K562 (cell line): ENCODE results near the gene GFRA3. TPM values are rescaled to one million over a fixed set of nuclear protein-coding genes. Genes with fewer than 3 reads are reported as not detected.
A peak's percentile ranks its signal among the peaks of the same experiment; 100 is the strongest.

Source experiments
- ATAC-seq: fragments of 200-7000 bp; cut with Tn5 transposase; 3 replicates; pipeline ENCODE4 v1.9.1; 2020; ENCODE audit warnings: moderate library complexity
- BruUV-seq: library from RNA; stranded (reverse); fragments of 400-500 nt; replicated peaks from 2 replicates; lab custom pipeline; 2021; lab: Mats Ljungman, UMichigan
- CTCF ChIA-PET: fragments of 300-600 bp; formaldehyde crosslinking; extraction: SDS; loops from one replicate; lab custom pipeline; 2021; ENCODE audit warnings: low intra/inter-chr PET ratio; lab: Yijun Ruan, JAX
- POLR2A ChIA-PET: fragments of 300-600, 350-650 bp; sonication (Branson Sonifier 250); formaldehyde crosslinking; extraction: SDS; loops from one replicate; lab custom pipeline; 2021; ENCODE audit warnings: antibody characterized with exemption, inconsistent platforms; lab: Yijun Ruan, JAX
- DNase-seq, 4 experiments: peaks; one replicate each; pipeline versions ENCODE4 v3.0.0 to v3.0.0-alpha.2; 2011 to 2018; ENCODE audit warnings: low spot score in 3 of 4, mixed read lengths in 3 of 4; ENCODE audit errors: extremely low read depth in 1 of 4
- FAIRE-seq: peaks from 2 replicates; lab custom pipeline; 2011; peaks lifted over from hg19 to GRCh38; lab: Jason Lieb, UNC
- H2AFZ ChIP-seq: 2 replicates; pipeline ENCODE4 v1.6.0; 2011; ENCODE audit warnings: low read depth, low read length, control low read depth, inconsistent platforms
- H3K27ac ChIP-seq: fragments of 200-600 bp; 3 replicates; pipeline ENCODE4 v1.8.0; 2011; ENCODE audit warnings: low read depth, mild to moderate bottlenecking, control low read depth, inconsistent platforms, low read length, moderate library complexity, mixed read lengths; ENCODE audit errors: extremely low read depth
- H3K27me3 ChIP-seq, 2 experiments: fragments of 300-600 bp in 1 of 2; 2 replicates in 1 of 2; 3 replicates in 1 of 2; pipeline versions ENCODE4 v1.6.0 to v1.8.0; 2011; ENCODE audit warnings: inconsistent platforms in 2 of 2, low read length in 2 of 2, mild to moderate bottlenecking in 1 of 2, mixed read lengths in 1 of 2, moderate library complexity in 1 of 2; ENCODE audit not compliant: control insufficient read depth in 2 of 2, insufficient read depth in 2 of 2
- H3K36me3 ChIP-seq: fragments of 300-600 bp; 3 replicates; pipeline ENCODE4 v1.8.0; 2011; ENCODE audit warnings: mild to moderate bottlenecking, low read length, inconsistent platforms; ENCODE audit not compliant: control insufficient read depth, insufficient read depth
- H3K4me1 ChIP-seq, 2 experiments: fragments of 200-600 bp in 1 of 2; replicated peaks in 1 of 2; 2 replicates in 1 of 2; 3 replicates in 1 of 2; pipeline versions ENCODE4 v1.5.1 to v1.8.0; 2011; ENCODE audit warnings: inconsistent platforms in 2 of 2, low read length in 2 of 2, mild to moderate bottlenecking in 1 of 2, mixed read lengths in 1 of 2, moderate library complexity in 1 of 2; ENCODE audit not compliant: control insufficient read depth in 2 of 2, insufficient read depth in 2 of 2
- H3K4me2 ChIP-seq: 2 replicates; pipeline ENCODE4 v1.6.1; 2011; ENCODE audit warnings: low read length, control low read depth, inconsistent platforms, mixed read lengths; ENCODE audit not compliant: insufficient read depth
- H3K4me3 ChIP-seq: fragments of 200-600 bp; sonication (generic), shearing (Covaris generic); 2 replicates; pipeline ENCODE4 v1.5.1; 2016; ENCODE audit warnings: control low read depth, inconsistent platforms
- H3K79me2 ChIP-seq: fragments of 200-600 bp; 3 replicates; pipeline ENCODE4 v1.8.0; 2011; ENCODE audit warnings: low read length, inconsistent platforms; ENCODE audit not compliant: control insufficient read depth, insufficient read depth
- H3K9ac ChIP-seq, 2 experiments: 2 replicates each; pipeline versions ENCODE4 v1.6.0 to v1.6.1; 2011; ENCODE audit warnings: low read depth in 2 of 2, low read length in 2 of 2, control low read depth in 1 of 2, inconsistent platforms in 1 of 2, mild to moderate bottlenecking in 1 of 2, mixed read lengths in 1 of 2; ENCODE audit not compliant: insufficient read depth in 1 of 2
- H3K9me1 ChIP-seq: one replicate; pipeline ENCODE4 v1.6.0; 2011; ENCODE audit warnings: inconsistent platforms, mild to moderate bottlenecking, low read length, moderate library complexity; ENCODE audit not compliant: control insufficient read depth, insufficient read depth
- H3K9me3 ChIP-seq: replicated peaks from 2 replicates; pipeline ENCODE4 v1.5.1; 2011; ENCODE audit warnings: low read depth, low read length, inconsistent platforms; ENCODE audit not compliant: control insufficient read depth, insufficient read depth
- H4K20me1 ChIP-seq: replicated peaks from 2 replicates; pipeline ENCODE4 v1.6.1; 2011; ENCODE audit warnings: low read length, inconsistent platforms, mixed read lengths; ENCODE audit not compliant: control insufficient read depth, insufficient read depth
- CCNT2 ChIP-seq: IDR thresholded peaks from 2 replicates; pipeline ENCODE4 v1.6.1; 2011; ENCODE audit warnings: borderline replicate concordance, low read depth, mild to moderate bottlenecking, moderate library complexity, mixed read lengths, low read length; ENCODE audit not compliant: insufficient read length; ENCODE audit errors: extremely low read depth
- DPF2 ChIP-seq: fragments of 450-650 bp; IDR thresholded peaks from 2 replicates; pipeline ENCODE4 v1.6.1; 2016
- FOSL1 ChIP-seq: fragments of 200-800 bp; sonication (Bioruptor generic); conservative IDR thresholded peaks from 2 replicates; pipeline ENCODE4 v1.6.1; 2016; ENCODE audit warnings: missing genetic modification characterization, missing compliant biosample characterization
- JUND ChIP-seq, 2 experiments: IDR thresholded peaks; 2 replicates in 1 of 2; 3 replicates in 1 of 2; pipeline ENCODE4 v1.6.1; 2011; ENCODE audit warnings: borderline replicate concordance in 2 of 2, low read depth in 2 of 2, low read length in 2 of 2, improper control_type of control experiment in 1 of 2, missing biosample characterization in 1 of 2, missing genetic modification characterization in 1 of 2, missing genetic modification reagents in 1 of 2
- NCOR1 ChIP-seq: fragments of 450-650 bp; IDR thresholded peaks from 2 replicates; pipeline ENCODE4 v1.6.1; 2016; ENCODE audit warnings: mild to moderate bottlenecking, moderate library complexity
- U2AF2 ChIP-seq: fragments of 200-400 bp; formaldehyde crosslinking; optimal IDR thresholded peaks from 2 replicates; pipeline ENCODE3; 2017; ENCODE audit warnings: low read depth, mild to moderate bottlenecking, low read length
- ZKSCAN1 ChIP-seq: fragments of 150-350 bp; IDR thresholded peaks from 2 replicates; pipeline ENCODE4 v1.6.1; 2016; ENCODE audit warnings: low read depth, low read length
- ZNF121 ChIP-seq: sonication (generic); formaldehyde crosslinking; conservative IDR thresholded peaks from 2 replicates; pipeline ENCODE4 v1.8.0; 2022; ENCODE audit warnings: missing genetic modification reagents
- ZNF707 ChIP-seq: fragments of 250-450 bp; sonication (Bioruptor Pico); conservative IDR thresholded peaks from 2 replicates; pipeline ENCODE4 v1.8.0; 2022; ENCODE audit warnings: inconsistent platforms, mild to moderate bottlenecking, moderate library complexity
- WGBS: fragments of 100-300 bp; shearing (Covaris generic); methylation state at CpG from one replicate; pipeline ENCODE4 v1.1.6; 2016; ENCODE audit warnings: low coverage, mixed read lengths; ENCODE audit not compliant: insufficient coverage; ENCODE audit errors: missing lambda C conversion rate; 5-methylcytosine and 5-hydroxymethylcytosine counted together
- in situ Hi-C: fragments of 300-500 bp; cut with MboI; formaldehyde crosslinking; loops from 4 replicates; pipeline ENCODE4 v1.15.0; 2018; ENCODE audit warnings: inconsistent platforms, mixed read lengths
- intact Hi-C: fragments of 100-400 bp; cut with micrococcal nuclease; formaldehyde crosslinking; loops from 2 replicates; pipeline ENCODE4 v1.14.2; 2022
- polyA plus RNA-seq, 8 experiments: library from polyadenylated mRNA; depleted of rRNA in 4 of 8; stranded (reverse) in 5 of 8; unstranded in 3 of 8; fragments of >200 nt; fragmentation: Nextera tagmentation in 2 of 8; fragmentation: Illumina TruSeq in 1 of 8; extraction: Ambion mirVana in 2 of 8; extraction: Trizol in 1 of 8; gene quantifications; 2 replicates each; pipeline versions ENCODE4 v1.2.1 to v1.2.3, GENCODE V29; 2011 to 2014; ENCODE audit warnings: inconsistent platforms in 1 of 8, missing spikeins in 1 of 8
- total RNA-seq, 7 experiments: library from RNA; depleted of rRNA in 6 of 7; stranded (reverse); fragments of >200 nt in 6 of 7; fragmentation: Illumina TruSeq in 2 of 7; extraction: Trizol in 2 of 7; gene quantifications; 2 replicates each; pipeline versions ENCODE4 v1.2.1 to v1.2.3, GENCODE V29; 2011 to 2021; ENCODE audit warnings: low replicate concordance in 1 of 7
- TF ChIP-seq, protein P1 (sequence below): IDR thresholded peaks from 2 replicates; pipeline ENCODE4 v1.6.1; 2011; ENCODE audit not compliant: insufficient read length; ENCODE audit errors: extremely low read depth
- TF ChIP-seq, protein P2 (sequence below): fragments of 450-650 bp; formaldehyde crosslinking; IDR thresholded peaks from 2 replicates; pipeline ENCODE4 v1.4.0; 2022; ENCODE audit warnings: missing genetic modification characterization
- TF ChIP-seq, protein P3 (sequence below), 2 experiments: fragments of 450-650 bp in 1 of 2; sonication (generic) in 1 of 2; formaldehyde crosslinking in 1 of 2; IDR thresholded peaks in 1 of 2; conservative IDR thresholded peaks in 1 of 2; 2 replicates each; pipeline versions ENCODE4 v1.6.1 to v1.8.1; 2016 to 2023; ENCODE audit warnings: mild to moderate bottlenecking in 2 of 2, moderate library complexity in 2 of 2, inconsistent platforms in 1 of 2, missing genetic modification reagents in 1 of 2
- TF ChIP-seq, protein P4 (sequence below): sonication (generic); formaldehyde crosslinking; IDR thresholded peaks from 2 replicates; pipeline ENCODE4 v1.8.1; 2023; ENCODE audit warnings: mild to moderate bottlenecking, missing genetic modification reagents
- TF ChIP-seq, protein P5 (sequence below): sonication (generic); formaldehyde crosslinking; IDR thresholded peaks from 2 replicates; pipeline ENCODE4 v1.8.1; 2023; ENCODE audit warnings: mild to moderate bottlenecking, missing genetic modification reagents

Gene GFRA3
- total and polyA plus RNA-seq, 9 of the 15 experiments (the other 6 are each of a cell fraction or from before 2014, with no cell fraction given) = 0.05 to 0.09 (median 0.08) TPM; not detected in 6

DNA sequence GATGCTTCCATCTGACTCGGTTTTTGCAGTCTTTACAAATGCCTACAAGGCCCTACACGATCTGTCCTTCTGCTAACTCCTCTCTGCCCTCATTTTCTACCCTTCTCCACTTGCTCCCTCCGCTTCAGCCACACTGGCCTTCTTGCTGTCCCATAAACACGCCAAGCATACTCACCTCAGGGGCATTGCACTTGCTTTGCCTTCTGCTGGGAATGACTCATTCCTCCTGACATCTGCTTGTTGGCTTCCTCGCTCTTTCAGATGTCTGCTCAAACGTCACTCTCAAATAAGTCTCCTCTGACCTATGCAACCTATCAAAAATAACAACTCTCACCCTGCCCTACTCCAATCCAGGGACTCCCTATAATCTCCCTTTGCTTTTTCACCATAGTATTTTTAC is 29.0 kb upstream of the GFRA3 start:
- peak in 2 of 4 experiments; percentile 16 to 18 for DNase-seq
- ATAC-seq = peak; percentile 45
- Histone ChIP-seq H3K4me1 (no peaks in the 10 kb centered on the region; a peak in 2 of 5 replicates), H3K9ac (no peak overlapping the region), H2AFZ (no peak overlapping the region), H3K9me1 (no peaks in the 10 kb centered on the region), H3K4me3 (no peak overlapping the region), H3K27me3 (no peaks in the 10 kb centered on the region), H3K9me3 (no peaks in the 10 kb centered on the region), H4K20me1 (no peaks in the 10 kb centered on the region), H3K4me2 (no peak overlapping the region), H3K36me3 (no peaks in the 10 kb centered on the region), H3K79me2 (no peaks in the 10 kb centered on the region), H3K27ac (no peak overlapping the region)
- 40% methylated on average over 6 of the region's 6 CpGs for WGBS
- in situ Hi-C loops (no loop called here), intact Hi-C loops (no loop called here)
- ChIA-PET POLR2A (interaction anchor here (0.8 to 1.2 kb wide), 2 partner anchors 10 to 29 kb away, joined by 3 read pairs; partner anchors contain the start of gene CDC25C), CTCF (interaction anchor here (0.6 kb wide), 1 partner anchor 84 kb away, joined by 3 read pairs; no protein-coding TSS in a partner anchor)
- BruUV-seq = no TSS peak
- no peak for FAIRE-seq
- TF ChIP-seq JUND (IDR thresholded peaks at IDR 0.05; ENCODE audit: borderline replicate concordance, low read depth, low read length) (peak; percentile 45; the same call in 1 of the 2 replicates), JUND (tag; IDR thresholded peaks at IDR 0.05; ENCODE audit: borderline replicate concordance, low read depth, low read length) (no peak), U2AF2 (no peak), ZKSCAN1 (no peak), NCOR1 (no peak), FOSL1 (tag) (peak; percentile 67), ZNF121 (no peak), DPF2 (no peak), CCNT2 (no peak), ZNF707 (CRISPR knock-in tag) (no peak)
- TF ChIP-seq, protein P1, sequence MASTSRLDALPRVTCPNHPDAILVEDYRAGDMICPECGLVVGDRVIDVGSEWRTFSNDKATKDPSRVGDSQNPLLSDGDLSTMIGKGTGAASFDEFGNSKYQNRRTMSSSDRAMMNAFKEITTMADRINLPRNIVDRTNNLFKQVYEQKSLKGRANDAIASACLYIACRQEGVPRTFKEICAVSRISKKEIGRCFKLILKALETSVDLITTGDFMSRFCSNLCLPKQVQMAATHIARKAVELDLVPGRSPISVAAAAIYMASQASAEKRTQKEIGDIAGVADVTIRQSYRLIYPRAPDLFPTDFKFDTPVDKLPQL = no peak
- TF ChIP-seq, protein P2, sequence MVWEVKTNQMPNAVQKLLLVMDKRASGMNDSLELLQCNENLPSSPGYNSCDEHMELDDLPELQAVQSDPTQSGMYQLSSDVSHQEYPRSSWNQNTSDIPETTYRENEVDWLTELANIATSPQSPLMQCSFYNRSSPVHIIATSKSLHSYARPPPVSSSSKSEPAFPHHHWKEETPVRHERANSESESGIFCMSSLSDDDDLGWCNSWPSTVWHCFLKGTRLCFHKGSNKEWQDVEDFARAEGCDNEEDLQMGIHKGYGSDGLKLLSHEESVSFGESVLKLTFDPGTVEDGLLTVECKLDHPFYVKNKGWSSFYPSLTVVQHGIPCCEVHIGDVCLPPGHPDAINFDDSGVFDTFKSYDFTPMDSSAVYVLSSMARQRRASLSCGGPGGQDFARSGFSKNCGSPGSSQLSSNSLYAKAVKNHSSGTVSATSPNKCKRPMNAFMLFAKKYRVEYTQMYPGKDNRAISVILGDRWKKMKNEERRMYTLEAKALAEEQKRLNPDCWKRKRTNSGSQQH (CRISPR knock-in tag) = no peak
- TF ChIP-seq, protein P3, sequence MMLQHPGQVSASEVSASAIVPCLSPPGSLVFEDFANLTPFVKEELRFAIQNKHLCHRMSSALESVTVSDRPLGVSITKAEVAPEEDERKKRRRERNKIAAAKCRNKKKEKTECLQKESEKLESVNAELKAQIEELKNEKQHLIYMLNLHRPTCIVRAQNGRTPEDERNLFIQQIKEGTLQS (IDR thresholded peaks at IDR 0.05) = peak; percentile 62
- TF ChIP-seq, protein P3 (CRISPR knock-in tag; conservative IDR thresholded peaks at IDR 0.05) = no peak
- TF ChIP-seq, protein P4, sequence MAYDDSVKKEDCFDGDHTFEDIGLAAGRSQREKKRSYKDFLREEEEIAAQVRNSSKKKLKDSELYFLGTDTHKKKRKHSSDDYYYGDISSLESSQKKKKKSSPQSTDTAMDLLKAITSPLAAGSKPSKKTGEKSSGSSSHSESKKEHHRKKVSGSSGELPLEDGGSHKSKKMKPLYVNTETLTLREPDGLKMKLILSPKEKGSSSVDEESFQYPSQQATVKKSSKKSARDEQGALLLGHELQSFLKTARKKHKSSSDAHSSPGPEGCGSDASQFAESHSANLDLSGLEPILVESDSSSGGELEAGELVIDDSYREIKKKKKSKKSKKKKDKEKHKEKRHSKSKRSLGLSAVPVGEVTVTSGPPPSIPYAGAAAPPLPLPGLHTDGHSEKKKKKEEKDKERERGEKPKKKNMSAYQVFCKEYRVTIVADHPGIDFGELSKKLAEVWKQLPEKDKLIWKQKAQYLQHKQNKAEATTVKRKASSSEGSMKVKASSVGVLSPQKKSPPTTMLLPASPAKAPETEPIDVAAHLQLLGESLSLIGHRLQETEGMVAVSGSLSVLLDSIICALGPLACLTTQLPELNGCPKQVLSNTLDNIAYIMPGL (CRISPR knock-in tag) = no peak
- TF ChIP-seq, protein P5, sequence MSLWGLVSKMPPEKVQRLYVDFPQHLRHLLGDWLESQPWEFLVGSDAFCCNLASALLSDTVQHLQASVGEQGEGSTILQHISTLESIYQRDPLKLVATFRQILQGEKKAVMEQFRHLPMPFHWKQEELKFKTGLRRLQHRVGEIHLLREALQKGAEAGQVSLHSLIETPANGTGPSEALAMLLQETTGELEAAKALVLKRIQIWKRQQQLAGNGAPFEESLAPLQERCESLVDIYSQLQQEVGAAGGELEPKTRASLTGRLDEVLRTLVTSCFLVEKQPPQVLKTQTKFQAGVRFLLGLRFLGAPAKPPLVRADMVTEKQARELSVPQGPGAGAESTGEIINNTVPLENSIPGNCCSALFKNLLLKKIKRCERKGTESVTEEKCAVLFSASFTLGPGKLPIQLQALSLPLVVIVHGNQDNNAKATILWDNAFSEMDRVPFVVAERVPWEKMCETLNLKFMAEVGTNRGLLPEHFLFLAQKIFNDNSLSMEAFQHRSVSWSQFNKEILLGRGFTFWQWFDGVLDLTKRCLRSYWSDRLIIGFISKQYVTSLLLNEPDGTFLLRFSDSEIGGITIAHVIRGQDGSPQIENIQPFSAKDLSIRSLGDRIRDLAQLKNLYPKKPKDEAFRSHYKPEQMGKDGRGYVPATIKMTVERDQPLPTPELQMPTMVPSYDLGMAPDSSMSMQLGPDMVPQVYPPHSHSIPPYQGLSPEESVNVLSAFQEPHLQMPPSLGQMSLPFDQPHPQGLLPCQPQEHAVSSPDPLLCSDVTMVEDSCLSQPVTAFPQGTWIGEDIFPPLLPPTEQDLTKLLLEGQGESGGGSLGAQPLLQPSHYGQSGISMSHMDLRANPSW (CRISPR knock-in tag) = no peak
